ENCODE data around the gene ATG5.

GRCh38 chr6:106212576-106212975 lies 113.0 kb downstream of the ATG5 start:
- TF ChIP-seq CTCF (IDR thresholded peaks at IDR 0.05; ENCODE audit: low read depth, low read length, poor library complexity, severe bottlenecking) (no peak), EZH2phosphoT487 (IDR thresholded peaks at IDR 0.05; ENCODE audit: borderline replicate concordance, low read length) (no peak)

All from DOHH2 (cell line).